Measurements from ENCODE around the gene NHERF2. TPM values are rescaled to one million over a fixed set of nuclear protein-coding genes. Genes with fewer than 3 reads are reported as not detected.

The NHERF2 gene
- total and polyA plus RNA-seq, 3 donors from 2014 or later: 50.6 to 59.9 (median 54.1) TPM

- no peaks in the 10 kb centered on the region for H3K9me3 ChIP-seq
- DNase-seq: peak; percentile 73
- intact Hi-C loops (cut with DNase I; ENCODE audit: low total_unique reads): no loop called here
- no peaks in the 10 kb centered on the region for H3K27me3 ChIP-seq
- H3K4me3 ChIP-seq: peak overlapping the region; percentile 4 to 49
- 43% methylated on average over 57 of the region's 70 CpGs; no CpG with 5 or more reads in 1 of the 2 donors for WGBS, 2 donors
- H3K27ac ChIP-seq: no peak overlapping the region
- TF ChIP-seq POLR2A (IDR thresholded peaks at IDR 0.05): no peak
- no peak for TF ChIP-seq CTCF (IDR thresholded peaks at IDR 0.05)
- H3K36me3 ChIP-seq (ENCODE audit: low read depth, missing control alignments): no peaks in the 10 kb centered on the region
- peaks cover 5% of the 10 kb centered on the region for H3K4me1 ChIP-seq
These were observed 47.3 kb upstream of the NHERF2 start for GRCh38 chr16:1979271-1980029.

GRCh38 chr16:1980030-1980769 lies 46.5 kb upstream of the NHERF2 start:
- H3K4me3 ChIP-seq: peak overlapping the region in 1 of 2 donors; percentile 49
- H3K27ac ChIP-seq: no peak overlapping the region
- 42 to 51% methylated on average over 11 to 53 of the region's 53 CpGs for WGBS, 2 donors
- TF ChIP-seq POLR2A (IDR thresholded peaks at IDR 0.05) (no peak), CTCF (IDR thresholded peaks at IDR 0.05) (no peak)
- DNase-seq: no peak
- H3K27me3 ChIP-seq: no peaks in the 10 kb centered on the region
- H3K36me3 ChIP-seq (ENCODE audit: low read depth, missing control alignments): no peaks in the 10 kb centered on the region
- H3K9me3 ChIP-seq: no peaks in the 10 kb centered on the region
- peaks cover 12% of the 10 kb centered on the region for H3K4me1 ChIP-seq
- intact Hi-C loops (cut with DNase I; ENCODE audit: low total_unique reads): no loop called here

- WGBS, 2 donors: 33 to 38% methylated on average over 10 to 16 of the region's 16 CpGs
- Histone ChIP-seq H3K4me3 (no peak overlapping the region), H3K4me1 (peaks cover 15% of the 10 kb centered on the region), H3K9me3 (no peaks in the 10 kb centered on the region), H3K36me3 (ENCODE audit: low read depth, missing control alignments) (no peaks in the 10 kb centered on the region), H3K27me3 (no peaks in the 10 kb centered on the region), H3K27ac (no peak overlapping the region)
- TF ChIP-seq CTCF (IDR thresholded peaks at IDR 0.05): no peak
- no peak for TF ChIP-seq POLR2A (IDR thresholded peaks at IDR 0.05)
- no peak for DNase-seq
- intact Hi-C loops (cut with DNase I; ENCODE audit: low total_unique reads): no loop called here
These were observed 46.0 kb upstream of the NHERF2 start for GRCh38 chr16:1980770-1981087.

- intact Hi-C loops (cut with DNase I; ENCODE audit: low total_unique reads): no loop called here
- no peaks in the 10 kb centered on the region for H3K27me3 ChIP-seq
- no peak within 1 kb of the TSS for H3K27ac ChIP-seq
- no peak for TF ChIP-seq POLR2A (IDR thresholded peaks at IDR 0.05)
- TF ChIP-seq CTCF (IDR thresholded peaks at IDR 0.05): no peak
- H3K4me1 ChIP-seq: peaks cover 15% of the 10 kb centered on the region
- WGBS, 2 donors: 60 to 62% methylated on average over 6 of the region's 6 CpGs
- peak within 1 kb of the TSS in 1 of 2 donors; percentile 49 for H3K4me3 ChIP-seq
- no peak for DNase-seq
- H3K36me3 ChIP-seq (ENCODE audit: low read depth, missing control alignments): no peaks in the 10 kb centered on the region
- H3K9me3 ChIP-seq: no peaks in the 10 kb centered on the region
These were observed 45.3 kb upstream of the NHERF2 start, which contains the start of gene NOXO1 for GRCh38 chr16:1981398-1981836. TSS of gene NOXO1 (minus strand) at chr16:1981469. CDS start at chr16:1981179, 290 bp downstream.
